Right renal pelvis (tissue), 4 donors: Measurements from ENCODE around the gene PCARE. TPM values are rescaled to one million over a fixed set of nuclear protein-coding genes. Genes with fewer than 3 reads are reported as not detected.
A peak's percentile ranks its signal among the peaks of the same experiment; 100 is the strongest.
"Not testable (repeated sequence)": the region's sequence is repeated elsewhere in the genome, so short reads cannot be mapped to it uniquely, and the experiment has no call there.

ENCODE experiments used
- DNase-seq, 4 donors: peaks; one replicate each; pipeline ENCODE4 v3.0.0-alpha.2; 2013; ENCODE audit warnings: low read depth in 4 of 4, low spot score in 3 of 4, missing footprints in 1 of 4
- polyA plus RNA-seq, 4 donors: library from polyadenylated mRNA; unstranded; fragments of 120-200 nt; gene quantifications; one replicate each; pipeline ENCODE4 v1.2.1, GENCODE V29; 2013; ENCODE audit not compliant: insufficient read length in 4 of 4

The PCARE gene
- polyA plus RNA-seq: under 1 TPM; 0.34 to 0.48 (median 0.43) TPM

- DNase-seq: no peak
Observed at GRCh38 chr2:29074411-29074810, at the start of gene PCARE. Gene PCARE, minus strand, starts transcription at chr2:29074523. Its CDS starts 262 bp downstream, at chr2:29074261.

DNA sequence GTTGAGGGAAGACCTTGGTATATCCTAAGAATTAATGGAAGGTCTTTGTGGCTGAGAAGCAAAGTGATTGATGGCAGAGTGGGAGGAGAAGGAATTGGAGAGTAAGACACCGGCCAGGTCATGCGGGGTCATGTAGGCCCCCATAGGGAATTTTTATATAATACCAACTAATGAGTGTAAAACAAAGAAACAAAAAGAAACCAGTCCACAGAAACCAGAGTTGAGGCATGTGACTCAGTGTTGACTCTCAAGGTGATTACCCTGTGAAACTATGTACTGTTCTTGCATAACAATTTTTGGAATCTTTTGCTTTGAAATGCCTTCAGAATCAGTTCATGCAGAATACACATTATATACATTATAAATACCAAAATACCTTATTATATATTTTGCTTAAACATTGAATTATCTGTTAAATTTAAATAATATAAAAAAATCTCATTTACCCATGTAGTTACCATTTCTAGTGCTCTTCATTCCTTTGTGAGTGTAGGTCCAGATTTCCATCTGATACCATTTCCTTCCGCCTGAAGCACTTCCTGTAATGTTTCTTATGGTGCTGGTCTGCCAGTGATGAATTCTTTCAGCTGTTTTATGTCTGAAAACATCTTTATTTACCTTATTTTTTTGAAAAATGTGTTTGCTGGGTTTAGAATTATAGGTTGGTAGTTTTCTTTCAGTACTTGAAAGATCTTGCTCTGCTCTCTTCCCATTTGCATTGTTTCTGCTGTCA, 49.5 kb upstream of the PCARE start:
- DNase-seq: no peak

GRCh38 chr2:29120846-29121245, 46.5 kb upstream of the PCARE start:
- DNase-seq: no peak

GRCh38 chr2:29119211-29119610, 44.9 kb upstream of the PCARE start:
- DNase-seq: no peak

DNA sequence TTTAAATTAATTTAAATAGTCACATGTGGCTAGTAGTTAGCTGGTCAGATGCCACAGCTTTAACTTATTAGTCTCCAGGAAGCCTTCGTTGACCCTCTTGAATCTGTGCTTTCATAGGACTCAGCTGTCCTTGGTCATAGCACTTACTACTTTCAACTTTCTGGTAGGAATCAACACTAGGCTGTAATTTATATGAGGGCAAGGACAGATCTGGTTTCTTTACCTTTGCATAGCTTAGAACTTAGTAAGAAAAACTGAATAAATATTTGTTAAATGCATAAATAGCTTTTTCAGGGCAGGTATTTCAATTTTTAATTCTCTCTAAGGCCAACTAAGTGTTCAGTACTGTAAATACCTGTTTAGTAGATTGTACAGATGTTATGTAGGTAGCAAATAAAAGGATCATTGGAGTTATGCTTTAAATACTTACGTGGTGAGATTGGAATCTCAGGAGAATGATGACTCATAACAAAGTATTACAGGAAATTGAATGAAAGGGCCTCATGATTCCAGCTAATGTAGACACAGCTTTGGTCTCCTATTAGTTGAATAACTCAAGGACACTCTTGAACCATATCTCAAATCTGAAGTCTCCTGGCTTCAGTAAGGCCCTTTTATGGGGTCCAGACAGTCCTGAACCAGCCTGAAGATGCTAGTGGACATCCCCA, 43.4 kb upstream of the PCARE start:
- DNase-seq: peak in 1 of 4 donors; percentile 2

DNA sequence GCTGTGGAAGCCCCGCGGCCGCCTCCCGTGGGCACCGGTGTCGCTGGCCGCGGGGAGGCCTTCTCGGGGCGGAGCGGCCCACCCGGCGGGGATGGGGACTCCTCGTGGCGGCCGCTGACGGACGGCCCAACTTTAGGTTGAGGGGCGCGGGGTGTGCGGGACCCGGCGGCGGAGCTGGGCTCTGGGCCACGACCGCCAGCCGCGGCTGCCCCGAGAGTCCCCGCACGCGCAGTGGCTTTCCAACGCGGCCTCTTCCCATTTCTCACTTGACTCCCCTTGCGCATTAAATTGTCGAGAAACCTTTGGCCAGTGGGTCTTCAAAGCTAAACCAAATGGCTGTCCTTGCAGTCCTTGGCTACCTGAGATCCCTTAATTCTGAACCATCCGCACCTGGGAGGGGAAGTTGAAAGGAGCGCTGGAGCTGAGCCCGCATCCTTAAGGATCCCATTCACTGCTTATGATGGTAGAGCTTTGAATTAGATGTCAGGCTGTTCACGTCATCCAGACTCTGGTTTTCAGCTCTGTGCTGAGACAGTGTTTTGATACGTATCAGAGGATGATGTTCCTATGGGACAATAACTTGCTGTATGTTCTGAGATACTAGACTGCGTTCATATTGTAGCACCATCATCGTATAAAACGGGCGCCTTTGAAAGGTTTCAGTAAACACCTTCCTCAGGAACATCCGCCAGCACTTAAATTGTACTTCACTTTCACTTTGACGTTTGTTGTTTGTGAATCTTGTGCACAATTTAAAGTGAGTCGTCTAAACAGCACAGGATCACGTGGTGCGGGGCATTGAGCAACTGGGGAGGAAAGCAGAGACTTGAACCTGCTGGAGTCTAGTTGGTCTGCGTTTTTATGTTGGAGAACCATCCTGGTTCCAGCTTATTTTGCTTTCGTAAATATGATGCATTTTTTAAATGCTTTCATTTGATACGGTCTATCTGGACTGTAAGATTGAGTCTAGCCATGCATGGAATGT, 41.8 kb upstream of the PCARE start:
- peak in 3 of 4 donors; percentile 3 to 31 (median 30) for DNase-seq

DNA sequence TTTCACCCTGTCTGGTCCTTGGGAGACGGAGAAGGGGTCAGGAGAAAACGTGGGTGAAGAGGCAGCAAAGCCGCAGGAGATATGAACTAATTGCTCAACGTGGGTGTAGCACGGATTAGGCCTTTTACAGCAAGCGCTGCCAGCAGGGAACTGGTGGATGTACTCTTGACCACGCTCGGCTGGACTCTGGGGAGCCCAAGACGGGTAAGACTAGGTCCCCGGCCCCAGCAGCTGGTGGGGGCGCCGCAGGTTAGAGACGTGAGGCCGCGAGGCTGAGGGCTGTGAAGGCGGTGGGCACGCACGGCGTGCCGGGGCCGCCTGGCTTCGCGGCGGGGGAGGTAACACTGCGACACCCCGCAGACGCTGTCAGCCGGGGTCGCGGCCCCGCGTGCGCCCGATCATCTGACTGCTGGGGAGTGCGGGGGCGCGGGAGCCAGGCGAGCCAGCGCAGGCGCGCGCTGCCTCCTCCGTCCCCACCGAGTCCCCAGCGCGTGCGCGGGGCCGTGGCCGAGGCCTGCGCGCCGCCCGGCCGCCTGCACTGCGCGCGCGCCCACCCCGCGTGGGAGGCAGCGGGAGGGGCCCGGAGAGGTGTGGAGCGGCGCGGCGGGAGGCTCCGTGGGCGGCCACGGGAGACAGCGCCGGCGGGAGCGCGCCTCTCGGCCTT, 40.8 kb upstream of the PCARE start, which contains the start of gene CLIP4:
Gene CLIP4 (plus strand): TSS at position 470 of the 664 bp plus-strand sequence. CDS start 5,974 bp downstream, outside the sequence.
- DNase-seq: peak in 3 of 4 donors; percentile 20 to 40 (median 26)

DNA sequence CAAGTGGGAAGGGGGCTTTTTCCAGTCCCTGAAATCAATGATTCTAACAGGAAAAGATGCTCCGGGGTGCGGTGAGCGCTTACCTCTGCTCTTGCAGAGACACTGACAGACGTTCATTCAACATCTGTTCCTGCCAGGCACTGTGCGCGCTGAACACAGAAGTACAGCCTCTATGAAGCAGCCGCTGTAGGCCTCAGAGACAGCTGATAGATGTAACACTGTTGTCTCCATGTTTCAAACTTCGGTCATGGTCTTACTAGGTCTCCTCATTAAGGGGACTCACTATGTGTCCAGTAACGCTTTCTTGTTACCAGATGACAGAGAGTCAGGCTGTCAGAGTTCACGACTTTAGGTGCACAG, 40.2 kb upstream of the PCARE start:
- DNase-seq: no peak

- DNase-seq: no peak
Observed at GRCh38 chr2:29113891-29114321, 39.6 kb upstream of the PCARE start.

DNA sequence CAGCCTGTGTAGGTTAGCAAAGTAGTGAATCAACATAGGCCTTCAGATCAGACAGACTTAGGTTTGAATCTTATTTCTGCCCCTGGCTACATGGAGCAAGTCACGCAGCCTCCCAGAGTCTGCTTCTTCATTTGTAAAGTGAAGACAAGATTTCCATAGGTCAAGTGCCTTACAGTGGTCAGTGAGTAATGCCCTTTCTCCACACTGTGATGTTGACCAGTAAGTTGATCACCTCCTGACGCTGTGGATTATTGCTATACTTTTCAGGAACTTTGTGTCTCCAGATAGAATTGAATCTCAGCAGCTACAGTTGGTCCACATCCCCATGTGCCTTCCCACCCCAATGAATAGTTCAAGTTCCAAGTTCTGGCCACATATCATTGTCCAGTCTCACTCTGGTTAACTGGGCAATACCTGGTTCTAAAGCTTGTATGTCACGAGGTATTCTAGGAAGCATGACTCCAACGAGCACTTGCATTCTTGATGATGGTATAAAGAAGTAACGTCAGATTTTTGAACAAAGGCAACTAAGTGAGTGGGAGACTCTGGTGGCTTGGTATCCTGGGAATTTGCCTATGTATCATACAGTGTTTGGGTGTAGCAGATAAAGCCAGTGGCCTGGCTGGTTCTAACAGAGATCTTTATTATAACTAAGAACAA, 38.8 kb upstream of the PCARE start:
- DNase-seq: no peak

DNA sequence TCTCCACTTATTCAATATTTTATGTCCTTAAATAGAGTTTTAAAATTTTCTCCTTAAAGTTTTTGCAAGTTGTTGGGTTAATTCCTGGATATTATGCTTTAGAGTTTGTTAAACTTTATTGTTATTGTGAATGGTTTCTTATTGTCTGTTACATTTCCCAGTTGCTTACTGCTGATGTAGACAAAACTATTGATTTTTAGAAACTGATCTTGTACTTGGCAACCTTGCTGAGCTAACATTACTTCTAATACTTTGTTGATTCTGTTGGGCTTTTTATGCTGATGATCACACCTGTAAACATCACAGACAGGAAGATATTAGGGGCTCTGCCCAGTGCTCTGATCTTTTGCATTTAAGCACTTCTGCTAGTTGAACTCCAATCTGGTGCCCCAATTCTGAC, 38.1 kb upstream of the PCARE start:
- no peak for DNase-seq

GRCh38 chr2:29110916-29111535, 36.7 kb upstream of the PCARE start:
- DNase-seq: no peak

DNA sequence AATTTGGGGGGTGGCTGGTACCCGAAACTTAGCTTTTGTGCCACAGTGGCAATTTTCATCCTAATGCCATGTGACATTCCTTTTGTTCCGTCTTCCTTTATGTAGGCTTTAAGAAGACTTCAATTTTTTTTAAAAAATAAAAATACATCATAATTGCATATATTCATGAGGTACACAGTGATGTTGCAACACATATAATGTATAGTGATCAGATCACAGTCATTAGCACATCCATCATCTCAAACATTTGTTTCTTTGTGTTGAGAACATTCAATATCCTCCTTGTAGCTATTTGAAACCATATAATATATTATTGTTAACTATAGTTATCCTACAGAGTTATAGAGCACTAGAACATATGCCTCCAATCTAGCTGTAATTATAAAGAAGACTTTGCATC, 34.9 kb upstream of the PCARE start:
- no peak for DNase-seq

- no peak for DNase-seq
Observed at GRCh38 chr2:29108225-29108624, 33.9 kb upstream of the PCARE start.

DNA sequence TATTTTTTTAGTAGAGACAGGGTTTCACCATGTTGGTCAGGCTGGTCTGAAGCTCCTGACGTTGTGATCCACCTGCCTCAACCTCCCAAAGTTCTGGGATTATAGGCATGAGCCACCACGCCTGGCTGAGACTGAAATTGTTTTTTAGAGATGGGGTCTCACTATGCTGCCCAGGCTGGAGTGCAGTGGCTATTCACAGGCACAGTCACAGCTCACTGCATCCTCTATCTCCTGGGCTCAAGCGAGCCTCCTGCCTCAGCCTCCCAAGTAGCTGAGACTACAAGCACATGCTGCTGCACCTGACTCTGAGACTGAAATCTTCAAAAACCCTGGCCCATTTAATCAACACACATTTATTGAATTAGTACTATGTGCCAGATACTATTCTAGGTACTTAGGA, 33.2 kb upstream of the PCARE start:
- DNase-seq: not testable (repeated sequence)

DNA sequence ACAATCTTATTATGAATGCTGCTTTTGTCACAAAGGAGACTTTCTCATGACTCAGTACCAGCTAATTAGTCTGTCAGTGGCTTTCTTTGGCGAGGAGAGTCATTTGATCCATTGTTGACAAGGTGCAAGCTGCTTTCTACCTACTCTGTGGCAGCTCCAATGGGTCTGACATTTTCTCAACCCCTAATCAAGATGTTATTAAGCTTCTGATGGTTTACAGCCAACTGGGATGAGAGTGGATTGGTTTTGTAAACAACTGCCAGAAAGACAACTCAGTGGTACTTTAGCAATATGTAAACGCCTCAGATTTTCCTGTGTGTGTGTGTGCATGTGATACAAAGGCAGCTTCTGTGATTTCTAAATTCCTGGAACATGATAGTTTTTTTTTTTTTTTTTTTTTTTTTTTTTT, 32.7 kb upstream of the PCARE start:
- no peak for DNase-seq

DNA sequence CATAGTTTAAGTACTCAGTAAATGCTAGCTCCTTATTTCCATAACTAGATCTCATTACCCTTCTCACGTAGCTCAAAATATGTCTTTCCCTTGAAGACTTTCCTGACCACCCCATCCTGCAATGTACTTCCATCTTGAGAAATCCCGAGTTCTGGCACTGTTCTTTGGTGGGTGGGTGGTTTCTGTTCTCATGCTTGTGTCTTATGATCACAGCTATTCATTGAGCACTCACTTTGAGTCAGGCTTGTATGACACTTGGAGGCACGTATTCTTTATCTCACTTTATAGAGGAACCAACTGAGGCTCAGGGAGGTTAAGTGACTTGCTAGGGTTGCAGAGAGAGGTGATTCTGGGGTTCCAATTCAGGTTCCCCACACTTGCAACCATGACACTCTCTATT, 31.9 kb upstream of the PCARE start:
- no peak for DNase-seq

GRCh38 chr2:29105375-29105774, 31.1 kb upstream of the PCARE start:
- no peak for DNase-seq

DNA sequence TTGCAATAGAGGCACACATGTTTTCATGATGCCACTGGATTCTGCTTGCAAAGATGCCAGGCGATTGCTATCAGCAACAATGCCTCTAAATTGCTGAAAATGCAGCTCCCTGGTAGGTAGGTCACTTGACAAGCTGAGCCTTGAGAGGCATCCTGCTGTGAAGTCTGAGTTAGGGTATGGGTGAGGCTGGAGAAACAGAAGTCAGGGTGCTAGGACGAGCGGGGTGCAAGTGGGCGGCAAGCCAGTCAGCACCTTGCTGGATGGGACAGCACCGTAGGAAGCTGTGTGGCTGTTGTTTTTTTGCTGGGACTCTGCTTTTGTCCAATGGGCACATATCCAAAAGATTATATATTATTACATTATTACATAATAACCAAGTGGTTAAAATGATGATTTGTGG, 30.4 kb upstream of the PCARE start:
- no peak for DNase-seq
